ENCODE measurements around the gene RAD51AP2.

DNA sequence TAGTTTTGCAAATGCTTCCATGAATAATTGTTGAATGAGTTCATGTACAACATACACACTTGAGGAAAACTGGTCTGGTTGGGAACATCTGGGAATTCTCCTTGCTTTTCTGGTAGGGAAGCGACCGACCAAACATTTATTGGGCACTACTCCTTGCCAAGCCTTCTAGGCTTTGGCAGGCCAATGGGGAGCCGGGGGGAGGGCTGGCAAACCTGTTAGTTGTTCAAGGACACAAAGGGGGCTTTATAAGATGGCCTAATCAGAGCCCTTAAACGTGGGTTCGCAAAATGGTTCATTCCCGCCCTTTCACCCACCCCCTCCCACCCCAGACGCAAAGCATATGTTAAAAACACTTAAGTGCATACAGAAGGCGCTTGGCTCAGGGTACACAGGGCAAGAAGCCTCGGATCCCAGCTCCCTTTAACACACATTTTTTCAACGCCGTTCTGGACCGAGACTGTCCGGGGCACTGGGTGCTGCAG lies 21.4 kb upstream of the RAD51AP2 start:
- TF ChIP-seq, protein P1, sequence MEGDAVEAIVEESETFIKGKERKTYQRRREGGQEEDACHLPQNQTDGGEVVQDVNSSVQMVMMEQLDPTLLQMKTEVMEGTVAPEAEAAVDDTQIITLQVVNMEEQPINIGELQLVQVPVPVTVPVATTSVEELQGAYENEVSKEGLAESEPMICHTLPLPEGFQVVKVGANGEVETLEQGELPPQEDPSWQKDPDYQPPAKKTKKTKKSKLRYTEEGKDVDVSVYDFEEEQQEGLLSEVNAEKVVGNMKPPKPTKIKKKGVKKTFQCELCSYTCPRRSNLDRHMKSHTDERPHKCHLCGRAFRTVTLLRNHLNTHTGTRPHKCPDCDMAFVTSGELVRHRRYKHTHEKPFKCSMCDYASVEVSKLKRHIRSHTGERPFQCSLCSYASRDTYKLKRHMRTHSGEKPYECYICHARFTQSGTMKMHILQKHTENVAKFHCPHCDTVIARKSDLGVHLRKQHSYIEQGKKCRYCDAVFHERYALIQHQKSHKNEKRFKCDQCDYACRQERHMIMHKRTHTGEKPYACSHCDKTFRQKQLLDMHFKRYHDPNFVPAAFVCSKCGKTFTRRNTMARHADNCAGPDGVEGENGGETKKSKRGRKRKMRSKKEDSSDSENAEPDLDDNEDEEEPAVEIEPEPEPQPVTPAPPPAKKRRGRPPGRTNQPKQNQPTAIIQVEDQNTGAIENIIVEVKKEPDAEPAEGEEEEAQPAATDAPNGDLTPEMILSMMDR (IDR thresholded peaks at IDR 0.05) = no peak
- TF ChIP-seq POLR2A (IDR thresholded peaks at IDR 0.05) = no peak
- no peak for TF ChIP-seq POLR2AphosphoS5 (IDR thresholded peaks at IDR 0.05)
- no peak for TF ChIP-seq EP300 (IDR thresholded peaks at IDR 0.05)

Measured in gastroesophageal sphincter (tissue), 3 donors.